ENCODE data around the gene DHX36.

DNA sequence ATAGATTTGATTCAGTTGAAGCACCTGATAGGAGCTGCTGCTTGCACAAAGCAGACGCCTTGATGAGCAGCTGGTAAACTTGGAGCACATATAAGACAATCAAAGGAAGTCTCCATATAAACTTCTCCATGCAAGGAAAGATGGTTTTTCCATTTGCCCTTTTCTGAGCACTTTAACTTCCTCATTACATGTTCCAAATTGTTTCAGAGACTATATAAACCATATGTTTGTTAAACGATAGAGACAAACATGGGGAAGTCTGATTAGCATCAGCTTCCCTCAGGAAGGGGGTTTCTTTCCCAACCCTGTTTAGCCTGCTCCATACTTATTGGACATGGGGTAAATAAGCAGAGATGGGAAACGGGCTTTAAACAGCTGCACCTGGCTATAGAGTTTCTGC is 88.0 kb downstream of the DHX36 start:
- TF ChIP-seq, protein P1, sequence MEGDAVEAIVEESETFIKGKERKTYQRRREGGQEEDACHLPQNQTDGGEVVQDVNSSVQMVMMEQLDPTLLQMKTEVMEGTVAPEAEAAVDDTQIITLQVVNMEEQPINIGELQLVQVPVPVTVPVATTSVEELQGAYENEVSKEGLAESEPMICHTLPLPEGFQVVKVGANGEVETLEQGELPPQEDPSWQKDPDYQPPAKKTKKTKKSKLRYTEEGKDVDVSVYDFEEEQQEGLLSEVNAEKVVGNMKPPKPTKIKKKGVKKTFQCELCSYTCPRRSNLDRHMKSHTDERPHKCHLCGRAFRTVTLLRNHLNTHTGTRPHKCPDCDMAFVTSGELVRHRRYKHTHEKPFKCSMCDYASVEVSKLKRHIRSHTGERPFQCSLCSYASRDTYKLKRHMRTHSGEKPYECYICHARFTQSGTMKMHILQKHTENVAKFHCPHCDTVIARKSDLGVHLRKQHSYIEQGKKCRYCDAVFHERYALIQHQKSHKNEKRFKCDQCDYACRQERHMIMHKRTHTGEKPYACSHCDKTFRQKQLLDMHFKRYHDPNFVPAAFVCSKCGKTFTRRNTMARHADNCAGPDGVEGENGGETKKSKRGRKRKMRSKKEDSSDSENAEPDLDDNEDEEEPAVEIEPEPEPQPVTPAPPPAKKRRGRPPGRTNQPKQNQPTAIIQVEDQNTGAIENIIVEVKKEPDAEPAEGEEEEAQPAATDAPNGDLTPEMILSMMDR (conservative IDR thresholded peaks at IDR 0.05; ENCODE audit: low read length), result no peak
- TF ChIP-seq EZH2phosphoT487 (IDR thresholded peaks at IDR 0.05; ENCODE audit: borderline replicate concordance, low read depth, low read length), result no peak
